Central memory CD8-positive, alpha-beta T cell (primary cell): ENCODE results near the gene SEC24A.

ENCODE experiments used
- ATAC-seq: fragments of 150-1000 bp; cut with Tn5 transposase; replicated peaks from 2 replicates; pipeline ENCODE4 v1.10.0; 2022; ENCODE audit warnings: mild to moderate bottlenecking, moderate FRiP score, moderate number of reproducible peaks; ENCODE audit not compliant: poor library complexity, severe bottlenecking; ENCODE audit errors: extremely low read depth
- DNase-seq, 2 donors: peaks; one replicate each; pipeline ENCODE4 v3.0.0; 2021; ENCODE audit warnings: low spot score in 2 of 2
- H3K27ac Mint-ChIP-seq: one replicate; pipeline ENCODE4 v1.8.0; 2022; ENCODE audit warnings: low read depth, mild to moderate bottlenecking, moderate library complexity, mixed read lengths
- H3K27me3 Mint-ChIP-seq: one replicate; pipeline ENCODE4 v1.8.0; 2022; ENCODE audit warnings: mixed read lengths
- H3K36me3 Mint-ChIP-seq: one replicate; pipeline ENCODE4 v1.8.0; 2022; ENCODE audit warnings: mild to moderate bottlenecking, moderate library complexity, mixed read lengths; ENCODE audit not compliant: insufficient read depth
- H3K4me1 Mint-ChIP-seq: one replicate; pipeline ENCODE4 v1.8.0; 2022; ENCODE audit warnings: mixed read lengths
- H3K4me3 Mint-ChIP-seq: one replicate; pipeline ENCODE4 v1.8.0; 2022; ENCODE audit warnings: mild to moderate bottlenecking, moderate library complexity, mixed read lengths
- H3K9me3 Mint-ChIP-seq: one replicate; pipeline ENCODE4 v1.8.0; 2022; ENCODE audit warnings: mixed read lengths

SEC24A gene

DNA sequence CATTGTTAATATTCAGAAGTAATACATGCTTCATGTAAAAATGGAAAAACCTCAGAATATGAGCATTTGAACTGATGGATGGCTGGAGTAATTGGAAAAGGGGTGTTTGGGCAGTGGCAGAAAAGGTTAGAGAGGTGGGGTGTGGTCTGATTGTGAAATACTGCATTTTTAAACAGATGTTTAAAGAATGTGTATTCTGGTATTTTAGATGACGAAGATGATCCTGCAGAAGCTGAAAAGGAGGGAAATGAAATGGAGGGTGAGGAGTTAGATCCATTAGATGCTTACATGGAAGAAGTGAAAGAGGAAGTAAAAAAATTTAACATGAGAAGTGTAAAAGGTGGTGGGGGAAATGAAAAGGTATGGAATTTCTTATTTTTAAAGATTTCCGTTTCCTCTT is 128.8 kb downstream of the SEC24A start:
- Mint-ChIP-seq H3K36me3 (peaks cover 65% of the 10 kb centered on the region), H3K27me3 (no peaks in the 10 kb centered on the region), H3K4me1 (no peaks in the 10 kb centered on the region), H3K27ac (no peak overlapping the region), H3K9me3 (no peaks in the 10 kb centered on the region), H3K4me3 (no peak overlapping the region)
- no peak for DNase-seq
- no peak for ATAC-seq
